Muscle layer of duodenum (tissue), 2 donors: Measurements from ENCODE around the gene FAM163B.

Experiments used
- H3K27ac ChIP-seq: one replicate; pipeline ENCODE4 v1.7.0; 2013; ENCODE audit warnings: mild to moderate bottlenecking, low read length
- H3K27me3 ChIP-seq: one replicate; pipeline ENCODE4 v1.7.0; 2013; ENCODE audit warnings: low read depth, mild to moderate bottlenecking, control low read depth, low read length
- H3K36me3 ChIP-seq, 2 donors: one replicate each; pipeline ENCODE4 v1.7.0; 2013; ENCODE audit warnings: low read length in 2 of 2, control low read depth in 1 of 2, mild to moderate bottlenecking in 1 of 2; ENCODE audit not compliant: insufficient read depth in 2 of 2, control insufficient read depth in 1 of 2
- H3K4me1 ChIP-seq, 2 donors: one replicate each; pipeline ENCODE4 v1.7.0; 2013; ENCODE audit warnings: low read length in 2 of 2, mild to moderate bottlenecking in 2 of 2, control low read depth in 1 of 2, moderate library complexity in 1 of 2; ENCODE audit not compliant: insufficient read depth in 2 of 2, control insufficient read depth in 1 of 2
- H3K4me3 ChIP-seq, 2 donors: one replicate each; pipeline ENCODE4 v1.7.0; 2013; ENCODE audit warnings: low read length in 2 of 2, low read depth in 1 of 2, mild to moderate bottlenecking in 1 of 2
- H3K9me3 ChIP-seq, 2 donors: one replicate each; pipeline ENCODE4 v1.7.0; 2013; ENCODE audit warnings: low read length in 2 of 2, control low read depth in 1 of 2, mild to moderate bottlenecking in 1 of 2; ENCODE audit not compliant: control insufficient read depth in 1 of 2
- donor health status: healthy.

FAM163B gene

GRCh38 chr9:133638076-133638475 lies 28.9 kb upstream of the FAM163B start:
- Histone ChIP-seq H3K27ac (no peak overlapping the region), H3K27me3 (no peaks in the 10 kb centered on the region), H3K9me3 (no peaks in the 10 kb centered on the region), H3K36me3 (no peaks in the 10 kb centered on the region), H3K4me1 (peaks cover 0 to 4% of the 10 kb centered on the region in 2 donors), H3K4me3 (no peak overlapping the region)

GRCh38 chr9:133637451-133638055 lies 28.4 kb upstream of the FAM163B start:
- Histone ChIP-seq H3K4me1 (peaks cover 0 to 4% of the 10 kb centered on the region in 2 donors), H3K36me3 (no peaks in the 10 kb centered on the region), H3K4me3 (no peak overlapping the region), H3K9me3 (no peaks in the 10 kb centered on the region), H3K27ac (no peak overlapping the region), H3K27me3 (no peaks in the 10 kb centered on the region)

DNA sequence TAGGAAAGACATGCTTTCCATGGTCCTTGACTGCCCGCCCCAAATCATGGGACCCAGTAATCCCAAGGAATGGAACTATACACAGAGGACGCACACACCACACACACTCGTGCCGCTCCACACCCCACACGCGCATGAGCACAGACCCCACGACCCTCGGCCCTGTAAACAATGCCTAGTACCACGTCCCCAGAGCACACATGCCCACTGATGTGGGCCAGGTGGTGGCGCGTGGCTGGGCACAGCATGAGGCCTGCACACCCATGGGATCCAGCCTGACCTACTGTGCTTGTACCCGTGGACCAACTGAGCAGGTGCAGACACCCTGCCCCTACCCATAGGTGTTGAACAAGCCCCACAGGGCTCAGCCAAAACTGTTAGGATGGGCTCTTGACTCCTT lies 27.7 kb upstream of the FAM163B start:
- Histone ChIP-seq H3K4me1 (peaks cover 0 to 4% of the 10 kb centered on the region in 2 donors), H3K27ac (no peak overlapping the region), H3K9me3 (no peaks in the 10 kb centered on the region), H3K4me3 (no peak overlapping the region), H3K36me3 (no peaks in the 10 kb centered on the region), H3K27me3 (no peaks in the 10 kb centered on the region)

GRCh38 chr9:133635533-133636531 lies 26.6 kb upstream of the FAM163B start, which contains the start of gene DBH:
TSS of gene DBH (plus strand) at chr9:133636363. CDS start at chr9:133636372, 9 bp downstream.
- no peaks in the 10 kb centered on the region for H3K36me3 ChIP-seq

DNA sequence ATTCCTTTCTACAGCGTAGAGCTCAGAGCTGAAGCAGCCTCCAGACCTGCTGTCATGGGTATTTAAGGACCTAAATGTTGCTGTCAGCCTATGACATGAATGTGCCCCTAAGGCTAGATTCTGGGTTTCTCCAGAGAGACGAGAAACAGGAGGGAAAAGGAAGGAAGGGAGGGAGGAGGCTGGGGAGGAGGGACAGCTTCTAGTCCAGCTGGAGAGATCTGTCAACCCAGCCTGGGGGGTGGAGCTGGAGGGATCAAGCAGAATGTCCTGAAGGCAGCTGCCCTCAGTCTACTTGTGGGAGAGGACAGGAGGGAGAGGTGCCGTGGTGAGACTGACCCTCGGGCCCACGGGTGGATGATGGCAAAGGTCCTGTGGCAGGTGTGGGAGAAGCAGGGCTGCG lies 25.9 kb upstream of the FAM163B start:
- Histone ChIP-seq H3K4me1 (peaks cover 0 to 4% of the 10 kb centered on the region in 2 donors), H3K27ac (no peak overlapping the region), H3K27me3 (no peaks in the 10 kb centered on the region)

More at GRCh38 chr9:133635533-133636531, 26.6 kb upstream of the FAM163B start, which contains the start of gene DBH:
- Histone ChIP-seq H3K9me3 (no peaks in the 10 kb centered on the region), H3K4me3 (no peak within 1 kb of the TSS), H3K27ac (no peak within 1 kb of the TSS), H3K27me3 (no peaks in the 10 kb centered on the region), H3K4me1 (peaks cover 0 to 4% of the 10 kb centered on the region in 2 donors)

GRCh38 chr9:133634081-133634691 lies 25.0 kb upstream of the FAM163B start:
- Histone ChIP-seq H3K27me3 (no peaks in the 10 kb centered on the region), H3K9me3 (no peaks in the 10 kb centered on the region), H3K4me3 (no peak overlapping the region), H3K4me1 (peaks cover 0 to 4% of the 10 kb centered on the region in 2 donors), H3K36me3 (no peaks in the 10 kb centered on the region), H3K27ac (no peak overlapping the region)

More for the DNA sequence above, 25.9 kb upstream of the FAM163B start:
- Histone ChIP-seq H3K4me3 (no peak overlapping the region), H3K36me3 (no peaks in the 10 kb centered on the region), H3K9me3 (no peaks in the 10 kb centered on the region)

DNA sequence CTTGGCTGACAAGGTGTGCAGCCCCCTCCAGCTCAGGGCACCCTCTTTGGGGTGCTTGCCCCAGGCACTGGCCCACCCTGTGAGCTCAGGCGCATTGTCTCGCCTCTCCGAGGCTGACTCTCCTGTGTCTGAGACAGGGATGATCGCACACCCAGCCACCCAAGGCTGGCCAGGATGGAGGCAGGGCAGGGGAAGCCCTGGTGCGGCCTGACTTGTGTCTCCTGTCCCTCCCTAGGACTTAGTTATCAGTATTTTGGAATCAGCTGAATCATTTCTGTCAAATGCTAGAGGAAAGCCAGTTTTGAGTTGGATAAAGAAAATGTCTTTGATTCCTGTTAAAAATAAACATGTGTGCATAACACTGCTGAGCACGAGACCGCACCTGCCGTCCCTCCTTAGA lies 24.5 kb upstream of the FAM163B start:
- Histone ChIP-seq H3K9me3 (no peaks in the 10 kb centered on the region), H3K27me3 (no peaks in the 10 kb centered on the region), H3K4me3 (no peak overlapping the region), H3K27ac (no peak overlapping the region), H3K36me3 (no peaks in the 10 kb centered on the region), H3K4me1 (peaks cover 0 to 4% of the 10 kb centered on the region in 2 donors)

DNA sequence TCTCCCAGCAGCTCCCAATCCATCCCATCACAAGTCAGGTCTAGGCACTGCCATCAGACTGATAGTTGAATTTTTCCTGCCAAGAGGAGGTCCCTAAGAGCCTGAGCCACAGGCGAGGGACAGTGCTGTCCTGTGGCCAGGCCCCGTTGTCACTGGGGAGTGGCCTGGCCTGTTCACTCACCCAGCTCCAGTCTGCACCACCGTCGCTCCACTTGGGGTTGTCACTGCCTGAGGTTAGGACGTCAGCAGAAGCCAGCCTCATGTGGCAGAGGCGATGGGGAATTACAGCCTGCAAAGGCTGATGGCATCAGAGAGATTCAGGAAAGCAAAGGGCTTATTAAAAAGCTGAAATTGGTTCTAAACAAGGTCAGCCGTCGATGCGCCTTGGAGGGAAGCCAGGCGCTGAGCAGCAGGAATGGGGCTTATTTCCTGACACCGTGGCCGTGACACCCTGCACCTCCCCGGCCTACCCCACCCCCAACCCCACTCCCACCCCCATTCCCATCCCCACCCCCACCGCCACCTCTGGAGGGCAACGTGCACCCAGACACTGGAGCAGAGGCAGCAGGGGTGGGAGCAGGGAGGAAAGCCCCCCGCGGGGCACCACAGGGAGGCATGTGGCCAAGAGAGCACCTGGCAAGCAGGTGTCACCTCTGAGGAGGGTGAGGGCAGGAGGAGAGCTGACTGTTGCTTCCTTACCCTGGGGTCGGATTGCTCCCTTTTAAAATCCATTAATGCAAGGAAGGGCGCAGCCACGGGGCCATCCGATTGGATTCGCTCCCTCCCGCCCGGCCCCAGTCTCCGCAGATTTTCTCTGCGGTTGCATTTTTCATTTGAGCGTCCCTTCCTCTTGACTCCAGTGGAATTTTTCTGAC lies 23.9 kb upstream of the FAM163B start:
- H3K27me3 ChIP-seq, result no peaks in the 10 kb centered on the region
- H3K4me1 ChIP-seq, result peaks cover 0 to 4% of the 10 kb centered on the region in 2 donors
- no peaks in the 10 kb centered on the region for H3K36me3 ChIP-seq
- no peak overlapping the region for H3K4me3 ChIP-seq
- no peak overlapping the region for H3K27ac ChIP-seq
- no peaks in the 10 kb centered on the region for H3K9me3 ChIP-seq

- Histone ChIP-seq H3K27me3 (no peaks in the 10 kb centered on the region), H3K9me3 (peaks cover 0 to 1% of the 10 kb centered on the region in 2 donors), H3K27ac (no peak overlapping the region), H3K4me3 (no peak overlapping the region), H3K4me1 (peaks cover 0 to 4% of the 10 kb centered on the region in 2 donors), H3K36me3 (no peaks in the 10 kb centered on the region)
These were observed 21.9 kb upstream of the FAM163B start for GRCh38 chr9:133631111-133631510.

- no peaks in the 10 kb centered on the region for H3K36me3 ChIP-seq
These were observed 20.3 kb upstream of the FAM163B start for GRCh38 chr9:133629221-133630110.

More at GRCh38 chr9:133629221-133630110, 20.3 kb upstream of the FAM163B start:
- peaks cover 0 to 4% of the 10 kb centered on the region in 2 donors for H3K4me1 ChIP-seq
- no peaks in the 10 kb centered on the region for H3K27me3 ChIP-seq
- H3K4me3 ChIP-seq, result no peak overlapping the region
- H3K27ac ChIP-seq, result no peak overlapping the region
- peaks cover 0 to 15% of the 10 kb centered on the region in 2 donors for H3K9me3 ChIP-seq
